HG03196 (cell line): ENCODE results near the gene RAB13.

Experiments used
- ATAC-seq: cut with Tn5 transposase; IDR thresholded peaks from one replicate; pipeline ENCODE4 v1.9.1; 2021; ENCODE audit not compliant: unreplicated experiment

The RAB13 gene

DNA sequence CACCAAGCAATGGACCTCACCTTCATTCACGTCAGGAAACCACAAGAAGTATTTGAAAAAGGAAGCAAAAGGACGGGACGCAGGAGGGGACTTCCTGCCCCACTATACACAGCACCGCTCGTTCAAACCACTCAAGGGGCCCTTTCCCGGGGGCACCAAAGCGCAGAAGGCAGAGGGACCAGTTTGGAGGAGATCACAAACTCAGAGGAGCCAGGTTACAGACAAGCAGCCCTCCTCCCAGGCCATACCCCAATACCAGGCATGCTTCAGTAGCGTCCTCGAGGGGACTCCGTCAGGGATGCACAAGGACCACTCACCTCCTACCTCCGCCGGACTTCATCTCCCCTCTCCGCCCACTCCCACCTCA, 28.4 kb downstream of the RAB13 start:
- ATAC-seq: no peak

DNA sequence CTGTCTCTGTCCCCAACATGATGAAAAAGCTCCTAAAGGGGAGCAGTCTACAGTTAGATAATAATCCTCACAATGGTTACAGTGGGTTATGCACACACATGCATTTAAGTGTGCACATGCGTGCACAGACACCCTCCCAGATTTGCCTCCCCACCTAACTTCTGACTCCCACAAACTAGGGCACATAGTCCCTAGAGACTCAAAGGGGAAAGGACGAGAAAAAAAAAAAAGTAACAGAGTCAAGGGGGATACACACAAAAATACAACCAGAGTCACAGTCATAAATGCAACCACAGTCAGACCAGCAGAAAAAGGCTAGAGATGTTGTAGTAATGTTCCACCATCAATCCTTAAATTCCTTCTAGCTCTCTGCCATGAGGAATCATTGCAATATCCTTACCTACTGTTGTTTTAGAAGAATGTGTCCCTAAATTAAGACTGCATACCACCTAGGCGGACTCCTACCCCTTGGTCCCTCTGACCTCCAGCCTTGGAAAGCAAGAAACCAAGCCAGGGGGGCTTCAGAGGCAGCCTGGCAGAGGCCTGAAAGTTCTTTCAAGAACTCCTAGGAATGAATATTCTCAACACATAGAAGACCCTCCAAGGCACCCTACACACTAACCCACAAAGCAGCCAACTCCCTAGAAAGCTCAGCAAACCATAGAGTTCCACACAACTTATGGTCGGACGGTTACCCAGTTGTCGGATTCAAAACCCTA, 29.0 kb downstream of the RAB13 start:
- no peak for ATAC-seq

GRCh38 chr1:153954826-153955225, 31.3 kb downstream of the RAB13 start:
- ATAC-seq: no peak

DNA sequence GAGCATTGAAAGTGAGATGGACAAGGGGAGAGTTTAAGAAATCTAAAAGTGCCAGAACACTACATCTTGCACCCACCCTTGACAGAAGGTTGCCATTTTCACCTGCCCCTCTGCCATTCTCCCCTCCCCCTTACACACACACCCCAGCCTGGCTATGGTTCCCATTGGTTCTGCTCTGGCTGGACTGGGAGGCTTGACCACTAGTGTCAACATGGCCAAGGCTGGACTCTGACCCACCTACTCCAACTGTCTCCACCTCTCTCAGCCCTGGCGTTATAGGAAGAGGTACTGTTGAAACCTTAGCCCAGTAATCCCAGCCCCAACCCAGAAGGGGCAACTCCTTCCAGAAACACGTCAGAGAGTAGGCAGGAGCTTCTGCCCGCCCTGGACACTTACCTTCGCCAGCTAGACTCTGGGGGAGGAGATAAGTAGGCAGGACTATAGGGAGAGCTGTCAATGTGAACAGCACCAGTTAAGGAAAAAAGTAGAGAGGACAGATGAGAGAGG, 32.2 kb downstream of the RAB13 start:
- no peak for ATAC-seq

GRCh38 chr1:153951801-153952200, 34.3 kb downstream of the RAB13 start:
- ATAC-seq: no peak

DNA sequence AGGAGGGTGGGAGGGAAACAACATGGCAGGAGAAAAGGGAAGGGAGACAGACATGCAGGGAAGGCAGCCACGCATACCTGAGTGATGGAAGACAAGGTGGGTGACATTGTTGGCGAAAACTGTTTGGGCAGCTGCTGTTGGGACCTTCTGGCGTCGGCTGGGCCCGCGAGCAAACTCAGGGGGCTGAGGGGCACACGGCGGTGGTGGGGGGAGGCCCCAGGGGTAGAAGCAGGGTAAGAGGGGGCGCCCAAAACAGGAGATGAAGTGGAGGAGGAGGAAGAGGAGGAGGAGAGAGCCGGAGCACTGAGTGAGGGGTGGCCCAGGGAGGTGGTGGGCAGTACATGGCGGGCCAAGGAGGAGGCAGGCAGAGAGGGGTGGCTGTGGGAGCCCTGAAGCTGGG, 35.0 kb downstream of the RAB13 start:
- no peak for ATAC-seq

- ATAC-seq: peak; percentile 58
Measured at GRCh38 chr1:153946622-153947241, 39.4 kb downstream of the RAB13 start, which contains the start of gene DENND4B. DENND4B (minus strand) TSS chr1:153946718; CDS start chr1:153944374, 2,344 bp downstream.

DNA sequence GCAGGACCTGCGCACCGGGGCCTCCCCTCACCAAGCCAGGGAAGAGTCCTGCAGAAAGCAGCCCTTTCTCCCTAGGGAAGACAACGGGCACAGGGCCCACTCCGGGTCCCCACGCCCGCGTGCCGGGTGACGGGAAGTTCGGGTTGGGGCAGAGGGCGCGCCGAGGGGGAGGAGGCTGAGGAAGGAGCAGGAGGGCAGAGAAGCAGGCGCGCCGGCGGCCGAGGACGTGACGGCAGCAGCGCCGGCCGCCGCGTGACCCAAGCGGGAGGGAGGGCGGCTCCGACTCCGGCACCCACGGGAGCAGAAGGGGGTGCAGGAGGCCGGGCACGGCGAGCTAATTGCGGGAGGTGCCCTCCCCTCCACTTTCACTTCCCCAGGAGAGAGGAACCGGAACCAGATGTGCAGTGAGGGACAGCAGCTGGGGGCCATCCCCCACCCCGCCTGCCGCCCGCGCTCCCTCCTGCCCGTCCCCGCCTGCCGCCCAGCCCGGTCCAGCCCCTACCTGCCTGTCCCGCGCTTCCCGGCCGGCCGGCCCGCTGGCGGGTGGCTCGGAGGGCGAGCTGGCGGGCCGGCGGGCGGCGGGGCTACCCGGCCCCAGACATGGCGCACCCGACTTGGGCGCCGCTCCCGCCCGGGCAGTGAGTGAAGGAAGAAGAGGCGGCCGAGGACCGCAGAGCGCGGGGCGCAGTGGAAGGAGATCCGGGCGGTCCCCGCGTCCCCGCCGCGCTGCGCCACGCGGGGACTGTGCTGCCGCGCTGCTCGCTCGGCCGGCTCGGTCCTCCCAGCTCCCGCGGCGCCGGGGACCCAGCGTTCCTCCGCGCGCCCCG, 40.1 kb downstream of the RAB13 start:
- peak; percentile 60 for ATAC-seq

- peak; percentile 21 for ATAC-seq
Measured at GRCh38 chr1:153945131-153945794, 40.9 kb downstream of the RAB13 start.

GRCh38 chr1:153944827-153945117, 41.4 kb downstream of the RAB13 start:
- ATAC-seq: no peak

- no peak for ATAC-seq
Measured at GRCh38 chr1:153944005-153944826, 41.9 kb downstream of the RAB13 start.

- ATAC-seq: no peak
Measured at GRCh38 chr1:153942766-153943549, 43.2 kb downstream of the RAB13 start.

- ATAC-seq: no peak
Measured at GRCh38 chr1:153941826-153942725, 44.1 kb downstream of the RAB13 start.

GRCh38 chr1:153940756-153941155, 45.4 kb downstream of the RAB13 start:
- ATAC-seq: no peak

- ATAC-seq: no peak
Measured at GRCh38 chr1:153939476-153939875, 46.7 kb downstream of the RAB13 start.

GRCh38 chr1:153938996-153939395, 47.1 kb downstream of the RAB13 start:
- no peak for ATAC-seq

DNA sequence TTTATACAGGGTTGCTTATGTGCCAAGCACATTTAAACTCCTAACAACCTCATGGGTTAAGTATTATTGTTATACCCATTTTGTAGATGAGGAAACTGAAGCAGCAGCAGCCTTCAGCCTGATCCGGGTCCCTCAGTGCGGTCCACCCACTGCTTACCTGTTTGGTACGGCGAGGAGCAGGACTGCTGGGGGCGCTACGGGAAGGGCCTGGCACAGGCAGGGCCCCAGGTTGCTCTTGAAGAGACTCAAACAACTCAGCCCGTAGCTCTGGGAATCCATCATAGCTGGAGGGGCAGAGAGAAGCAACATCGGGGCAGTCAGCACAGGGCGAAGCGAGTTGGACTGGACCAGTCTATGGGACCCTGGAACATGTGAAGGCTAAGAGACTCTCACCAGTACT, 48.8 kb downstream of the RAB13 start:
- ATAC-seq: no peak

DNA sequence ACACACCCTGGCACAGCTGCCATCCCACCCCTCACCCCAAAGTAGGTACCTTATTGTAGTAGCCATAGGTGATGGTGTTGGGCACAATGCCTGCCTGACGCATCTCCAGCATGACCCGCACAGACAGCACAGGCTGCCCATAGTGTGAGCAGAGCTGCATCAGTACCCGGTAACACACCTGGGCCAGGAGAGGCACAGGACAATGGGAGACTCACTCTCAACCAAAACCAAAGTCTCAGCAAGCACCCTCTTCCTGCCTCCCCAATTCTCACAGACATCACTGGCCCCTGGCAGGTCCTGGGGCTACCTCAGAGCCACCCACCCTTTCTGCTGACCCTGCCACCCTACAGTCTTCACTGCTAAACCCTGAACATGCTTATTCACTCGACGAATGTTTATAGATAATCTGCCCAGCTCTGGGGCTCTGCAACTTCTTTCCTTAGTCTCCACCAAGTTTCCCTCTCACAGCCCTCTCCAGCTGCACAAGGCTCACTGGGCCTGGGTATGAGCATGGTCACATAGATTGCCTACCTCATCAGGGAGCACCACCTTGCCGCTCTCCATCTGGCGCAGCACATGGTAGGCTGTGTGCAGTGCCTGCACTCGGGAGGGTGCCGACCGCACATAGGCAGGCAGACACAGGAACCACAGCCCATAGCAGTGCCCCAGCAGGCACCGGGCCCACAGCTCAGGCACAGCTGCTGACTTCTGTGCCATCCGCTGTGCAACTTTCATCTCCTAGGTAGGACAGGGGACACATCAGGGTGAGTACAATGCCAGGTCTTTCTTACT, 49.9 kb downstream of the RAB13 start:
- ATAC-seq: no peak
